HG03457 (cell line): ENCODE results near the gene KRT4.
"Not testable (repeated sequence)": the region's sequence is repeated elsewhere in the genome, so short reads cannot be mapped to it uniquely, and the experiment has no call there.

Source experiments
- ATAC-seq: cut with Tn5 transposase; IDR thresholded peaks from one replicate; pipeline ENCODE4 v1.9.1; 2021; ENCODE audit warnings: moderate number of reproducible peaks; ENCODE audit not compliant: unreplicated experiment

Gene KRT4

GRCh38 chr12:52776435-52776834, 37.5 kb downstream of the KRT4 start:
- no peak for ATAC-seq

- no peak for ATAC-seq
Observed at GRCh38 chr12:52774629-52775250, 39.2 kb downstream of the KRT4 start.

- ATAC-seq, result no peak
Observed at GRCh38 chr12:52772772-52773171, 41.1 kb downstream of the KRT4 start.

GRCh38 chr12:52772188-52772587, 41.7 kb downstream of the KRT4 start:
- ATAC-seq, result no peak

- no peak for ATAC-seq
Observed at GRCh38 chr12:52771505-52771904, 42.4 kb downstream of the KRT4 start.

- no peak for ATAC-seq
Observed at GRCh38 chr12:52771088-52771487, 42.8 kb downstream of the KRT4 start.

GRCh38 chr12:52769946-52770345, 44.0 kb downstream of the KRT4 start:
- no peak for ATAC-seq

- no peak for ATAC-seq
Observed at GRCh38 chr12:52769354-52769753, 44.6 kb downstream of the KRT4 start.

- ATAC-seq, result no peak
Observed at GRCh38 chr12:52768479-52769200, 45.3 kb downstream of the KRT4 start.

GRCh38 chr12:52767427-52767826, 46.5 kb downstream of the KRT4 start:
- no peak for ATAC-seq

- no peak for ATAC-seq
Observed at GRCh38 chr12:52767020-52767379, 46.9 kb downstream of the KRT4 start.

GRCh38 chr12:52766351-52767019, 47.4 kb downstream of the KRT4 start:
- ATAC-seq, result no peak

- no peak for ATAC-seq
Observed at GRCh38 chr12:52765702-52766101, 48.2 kb downstream of the KRT4 start.

GRCh38 chr12:52763991-52764390, 49.9 kb downstream of the KRT4 start:
- ATAC-seq, result no peak

- ATAC-seq, result no peak
Observed at GRCh38 chr12:52763036-52763659, 50.8 kb downstream of the KRT4 start.

GRCh38 chr12:52761802-52762201, 52.1 kb downstream of the KRT4 start:
- no peak for ATAC-seq

- ATAC-seq, result not testable (repeated sequence)
Observed at GRCh38 chr12:52761218-52761617, 52.7 kb downstream of the KRT4 start.

- no peak for ATAC-seq
Observed at GRCh38 chr12:52760623-52761022, 53.3 kb downstream of the KRT4 start.

GRCh38 chr12:52759695-52760094, 54.2 kb downstream of the KRT4 start:
- ATAC-seq, result no peak

GRCh38 chr12:52759218-52759617, 54.7 kb downstream of the KRT4 start:
- no peak for ATAC-seq

GRCh38 chr12:52757449-52758176, 56.3 kb downstream of the KRT4 start:
- ATAC-seq, result no peak
